ENCODE results near the gene TNIP2. TPM values are rescaled to one million over a fixed set of nuclear protein-coding genes. Genes with fewer than 3 reads are reported as not detected.

Gene TNIP2
- total RNA-seq, 1 experiment from 2014 or later = 41.0 TPM

DNA sequence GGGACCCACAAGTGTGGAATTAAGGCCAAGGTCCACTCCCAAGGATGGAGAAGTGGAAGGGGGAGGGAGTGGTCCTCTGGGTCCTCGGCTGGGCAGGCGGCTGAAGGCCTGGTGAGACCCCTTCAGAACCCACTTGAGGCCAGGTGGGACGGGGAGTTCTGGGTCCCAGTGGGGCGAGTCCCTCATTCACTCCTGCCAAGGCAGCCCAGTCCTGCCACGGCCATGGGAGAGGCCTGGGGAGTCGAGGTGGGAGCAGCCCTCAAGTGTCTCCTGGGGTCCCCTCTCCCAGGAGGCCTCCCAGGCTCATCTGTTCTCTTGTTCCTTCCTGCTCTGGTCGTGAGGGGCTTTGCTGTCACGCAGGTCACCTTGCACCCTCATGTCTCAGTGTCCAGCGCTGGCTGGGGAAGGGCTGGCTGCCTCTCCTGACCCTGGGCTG lies 30.7 kb upstream of the TNIP2 start:
- DNase-seq (ENCODE audit: low read depth, low spot score) (no peak), ATAC-seq (no peak)
- Histone ChIP-seq H3K4me1 (ENCODE audit: control insufficient read depth in 1 of 2, insufficient read depth in 2 of 2, low read length in 2 of 2) (peaks cover 0 to 6% of the 10 kb centered on the region in 2 experiments; a peak in 1 of 4 replicates), H3K27ac (ENCODE audit: low read depth, low read length) (no peak overlapping the region), H3K4me3 (replicated peaks in 1 of 2; ENCODE audit: low read depth in 1 of 2, low read length in 2 of 2) (no peak overlapping the region), H3K9me3 (ENCODE audit: control insufficient read depth in 1 of 2, insufficient read depth in 1 of 2, low read depth in 1 of 2, low read length in 2 of 2) (no peaks in the 10 kb centered on the region), H3K27me3 (ENCODE audit: insufficient read depth, low read length) (no peaks in the 10 kb centered on the region), H3K4me2 (ENCODE audit: low read length) (no peak overlapping the region), H2AFZ (ENCODE audit: low read depth, low read length, poor library complexity, severe bottlenecking) (no peak overlapping the region), H3K9me2 (ENCODE audit: insufficient read depth) (no peaks in the 10 kb centered on the region), H3K36me3 (ENCODE audit: control insufficient read depth in 1 of 2, insufficient read depth in 2 of 2, low read length in 2 of 2) (no peaks in the 10 kb centered on the region), H3K79me2 (ENCODE audit: insufficient read depth, low read length) (no peaks in the 10 kb centered on the region), H4K20me1 (ENCODE audit: insufficient read depth) (no peaks in the 10 kb centered on the region), H3K9ac (ENCODE audit: low read length) (no peak overlapping the region)
- ChIA-PET POLR2A (no interaction called here), CTCF (no interaction called here), RAD21 (ENCODE audit: low non-redundant PET in 1 of 2, low total read pairs in 2 of 2, uncharacterized antibody in 2 of 2, unreplicated experiment in 2 of 2) (no interaction called here)
- no peak for TF ChIP-seq SRF (IDR thresholded peaks at IDR 0.05; ENCODE audit: low read depth)
- no peak for TF ChIP-seq CEBPB (IDR thresholded peaks at IDR 0.05; ENCODE audit: low read depth)
- TF ChIP-seq SIN3A (IDR thresholded peaks at IDR 0.05; ENCODE audit: low read depth) = no peak
- TF ChIP-seq FOSL1 (IDR thresholded peaks at IDR 0.05; ENCODE audit: low read depth) = no peak
- TF ChIP-seq, protein P1, sequence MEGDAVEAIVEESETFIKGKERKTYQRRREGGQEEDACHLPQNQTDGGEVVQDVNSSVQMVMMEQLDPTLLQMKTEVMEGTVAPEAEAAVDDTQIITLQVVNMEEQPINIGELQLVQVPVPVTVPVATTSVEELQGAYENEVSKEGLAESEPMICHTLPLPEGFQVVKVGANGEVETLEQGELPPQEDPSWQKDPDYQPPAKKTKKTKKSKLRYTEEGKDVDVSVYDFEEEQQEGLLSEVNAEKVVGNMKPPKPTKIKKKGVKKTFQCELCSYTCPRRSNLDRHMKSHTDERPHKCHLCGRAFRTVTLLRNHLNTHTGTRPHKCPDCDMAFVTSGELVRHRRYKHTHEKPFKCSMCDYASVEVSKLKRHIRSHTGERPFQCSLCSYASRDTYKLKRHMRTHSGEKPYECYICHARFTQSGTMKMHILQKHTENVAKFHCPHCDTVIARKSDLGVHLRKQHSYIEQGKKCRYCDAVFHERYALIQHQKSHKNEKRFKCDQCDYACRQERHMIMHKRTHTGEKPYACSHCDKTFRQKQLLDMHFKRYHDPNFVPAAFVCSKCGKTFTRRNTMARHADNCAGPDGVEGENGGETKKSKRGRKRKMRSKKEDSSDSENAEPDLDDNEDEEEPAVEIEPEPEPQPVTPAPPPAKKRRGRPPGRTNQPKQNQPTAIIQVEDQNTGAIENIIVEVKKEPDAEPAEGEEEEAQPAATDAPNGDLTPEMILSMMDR (IDR thresholded peaks at IDR 0.05 in 2 of 3, conservative IDR thresholded peaks at IDR 0.05 in 1 of 3; ENCODE audit: borderline replicate concordance in 1 of 3, insufficient read depth in 1 of 3, low read depth in 2 of 3, low read length in 2 of 3) = no peak
- TF ChIP-seq EZH2 (IDR thresholded peaks at IDR 0.05) = no peak
- TF ChIP-seq ZFX (IDR thresholded peaks at IDR 0.05) = no peak
- TF ChIP-seq POLR2AphosphoS5 (IDR thresholded peaks at IDR 0.05; ENCODE audit: low read depth, low read length) = no peak
- TF ChIP-seq, protein P2, sequence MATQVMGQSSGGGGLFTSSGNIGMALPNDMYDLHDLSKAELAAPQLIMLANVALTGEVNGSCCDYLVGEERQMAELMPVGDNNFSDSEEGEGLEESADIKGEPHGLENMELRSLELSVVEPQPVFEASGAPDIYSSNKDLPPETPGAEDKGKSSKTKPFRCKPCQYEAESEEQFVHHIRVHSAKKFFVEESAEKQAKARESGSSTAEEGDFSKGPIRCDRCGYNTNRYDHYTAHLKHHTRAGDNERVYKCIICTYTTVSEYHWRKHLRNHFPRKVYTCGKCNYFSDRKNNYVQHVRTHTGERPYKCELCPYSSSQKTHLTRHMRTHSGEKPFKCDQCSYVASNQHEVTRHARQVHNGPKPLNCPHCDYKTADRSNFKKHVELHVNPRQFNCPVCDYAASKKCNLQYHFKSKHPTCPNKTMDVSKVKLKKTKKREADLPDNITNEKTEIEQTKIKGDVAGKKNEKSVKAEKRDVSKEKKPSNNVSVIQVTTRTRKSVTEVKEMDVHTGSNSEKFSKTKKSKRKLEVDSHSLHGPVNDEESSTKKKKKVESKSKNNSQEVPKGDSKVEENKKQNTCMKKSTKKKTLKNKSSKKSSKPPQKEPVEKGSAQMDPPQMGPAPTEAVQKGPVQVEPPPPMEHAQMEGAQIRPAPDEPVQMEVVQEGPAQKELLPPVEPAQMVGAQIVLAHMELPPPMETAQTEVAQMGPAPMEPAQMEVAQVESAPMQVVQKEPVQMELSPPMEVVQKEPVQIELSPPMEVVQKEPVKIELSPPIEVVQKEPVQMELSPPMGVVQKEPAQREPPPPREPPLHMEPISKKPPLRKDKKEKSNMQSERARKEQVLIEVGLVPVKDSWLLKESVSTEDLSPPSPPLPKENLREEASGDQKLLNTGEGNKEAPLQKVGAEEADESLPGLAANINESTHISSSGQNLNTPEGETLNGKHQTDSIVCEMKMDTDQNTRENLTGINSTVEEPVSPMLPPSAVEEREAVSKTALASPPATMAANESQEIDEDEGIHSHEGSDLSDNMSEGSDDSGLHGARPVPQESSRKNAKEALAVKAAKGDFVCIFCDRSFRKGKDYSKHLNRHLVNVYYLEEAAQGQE (IDR thresholded peaks at IDR 0.05; ENCODE audit: low read depth) = no peak
- TF ChIP-seq CBX3 (IDR thresholded peaks at IDR 0.05; ENCODE audit: low read depth) = no peak
- TF ChIP-seq YY1 (IDR thresholded peaks at IDR 0.05; ENCODE audit: extremely low read depth, insufficient replicate concordance, low read depth, low read length) = no peak
- TF ChIP-seq EGR1 (IDR thresholded peaks at IDR 0.05; ENCODE audit: low read depth) = no peak
- TF ChIP-seq ATF3 (IDR thresholded peaks at IDR 0.05) = no peak
- intact Hi-C loops (cut with micrococcal nuclease) = no loop called here
- BruUV-seq (replicated peaks) = no TSS peak

Measured in HCT116 (cell line).